Neural cell (in vitro differentiated cells): ENCODE results near the gene PEX6. TPM values are rescaled to one million over a fixed set of nuclear protein-coding genes. Genes with fewer than 3 reads are reported as not detected.

ENCODE experiments used
- H2AFZ ChIP-seq: fragments of 200-600, 300-800 bp; sonication (generic), shearing (Covaris generic); 2 replicates; pipeline ENCODE4 v1.6.0; 2014; ENCODE audit warnings: low read depth, mild to moderate bottlenecking, antibody characterized with exemption, low read length, moderate library complexity
- H3F3A ChIP-seq: fragments of 200-600 bp; shearing (Covaris generic); 2 replicates; pipeline ENCODE4 v1.6.1; 2016; ENCODE audit warnings: mild to moderate bottlenecking, moderate library complexity, mixed read lengths, antibody characterized with exemption, low read length; ENCODE audit not compliant: insufficient read depth, poor library complexity, severe bottlenecking
- H3K27ac ChIP-seq: fragments of 200-600, 300-800 bp; sonication (generic), shearing (Covaris generic); 2 replicates; pipeline ENCODE4 v1.5.1; 2014; ENCODE audit warnings: mild to moderate bottlenecking, low read length, moderate library complexity
- H3K27me3 ChIP-seq: fragments of 300-800, 200-600 bp; sonication (generic), shearing (Covaris generic); 2 replicates; pipeline ENCODE4 v1.6.0; 2014; ENCODE audit warnings: mild to moderate bottlenecking, low read depth, low read length, moderate library complexity; ENCODE audit not compliant: insufficient read depth
- H3K36me3 ChIP-seq: fragments of 300-800, 200-600 bp; sonication (generic), shearing (Covaris generic); 2 replicates; pipeline ENCODE4 v1.5.1; 2014; ENCODE audit warnings: mild to moderate bottlenecking, antibody characterized with exemption, low read length, moderate library complexity; ENCODE audit not compliant: insufficient read depth
- H3K4me2 ChIP-seq: fragments of 300-800, 200-600 bp; sonication (generic), shearing (Covaris generic); 2 replicates; pipeline ENCODE4 v1.6.0; 2014; ENCODE audit warnings: mild to moderate bottlenecking, low read length
- H3K4me3 ChIP-seq: fragments of 300-800, 200-600 bp; sonication (generic), shearing (Covaris generic); 2 replicates; pipeline ENCODE4 v1.5.1; 2014; ENCODE audit warnings: mild to moderate bottlenecking, low read length, moderate library complexity
- H3K79me2 ChIP-seq: fragments of 200-600 bp; shearing (Covaris generic); replicated peaks from 2 replicates; pipeline ENCODE4 v1.6.0; 2014; ENCODE audit warnings: mild to moderate bottlenecking, low read length, moderate library complexity; ENCODE audit not compliant: insufficient read depth
- H3K9ac ChIP-seq: fragments of 300-800, 200-600 bp; sonication (generic), shearing (Covaris generic); 2 replicates; pipeline ENCODE4 v1.6.1; 2016; ENCODE audit warnings: mild to moderate bottlenecking, low read length, mixed read lengths
- H3K9me2 ChIP-seq: fragments of 200-600 bp; shearing (Covaris generic); 2 replicates; pipeline ENCODE4 v1.6.1; 2016; ENCODE audit warnings: mild to moderate bottlenecking, low read length, mixed read lengths; ENCODE audit not compliant: insufficient read depth
- H3K9me3 ChIP-seq: fragments of 200-600, 300-800 bp; sonication (generic), shearing (Covaris generic); 2 replicates; pipeline ENCODE4 v1.6.1; 2016; ENCODE audit warnings: mild to moderate bottlenecking, mixed run types, low read length, moderate library complexity, mixed read lengths
- H4K20me1 ChIP-seq: fragments of 200-600 bp; shearing (Covaris generic); 2 replicates; pipeline ENCODE4 v1.6.1; 2016; ENCODE audit warnings: mild to moderate bottlenecking, mixed run types; ENCODE audit not compliant: insufficient read depth
- CTCF ChIP-seq: fragments of 450-650 bp; IDR thresholded peaks from 2 replicates; pipeline ENCODE4 v1.5.1; 2014; ENCODE audit warnings: antibody characterized with exemption, mild to moderate bottlenecking, moderate library complexity; ENCODE audit not compliant: poor library complexity, severe bottlenecking
- EP300 ChIP-seq: fragments of 450-650 bp; conservative IDR thresholded peaks from 2 replicates; pipeline ENCODE4 v1.6.1; 2014; ENCODE audit warnings: antibody characterized with exemption, mild to moderate bottlenecking, moderate library complexity; ENCODE audit not compliant: poor library complexity, severe bottlenecking
- EZH2 ChIP-seq: fragments of 200-600, 300-800 bp; shearing (Covaris generic), sonication (generic); IDR thresholded peaks from 2 replicates; pipeline ENCODE4 v1.6.1; 2014; ENCODE audit warnings: antibody characterized with exemption, low read length, borderline replicate concordance, mild to moderate bottlenecking; ENCODE audit not compliant: insufficient read depth, poor library complexity, severe bottlenecking
- MXI1 ChIP-seq: fragments of 450-650 bp; conservative IDR thresholded peaks from 2 replicates; pipeline ENCODE4 v1.6.1; 2014; ENCODE audit warnings: antibody characterized with exemption, mild to moderate bottlenecking; ENCODE audit not compliant: poor library complexity, severe bottlenecking
- POLR2AphosphoS5 ChIP-seq: IDR thresholded peaks from 2 replicates; pipeline ENCODE4 v1.6.1; 2012
- RAD21 ChIP-seq: fragments of 450-650 bp; conservative IDR thresholded peaks from 2 replicates; pipeline ENCODE4 v1.6.1; 2014; ENCODE audit warnings: antibody characterized with exemption, mild to moderate bottlenecking, moderate library complexity
- REST ChIP-seq: IDR thresholded peaks from 2 replicates; pipeline ENCODE4 v1.6.1; 2012; ENCODE audit warnings: borderline replicate concordance
- SMC3 ChIP-seq: fragments of 450-650 bp; conservative IDR thresholded peaks from 2 replicates; pipeline ENCODE4 v1.6.1; 2014; ENCODE audit warnings: antibody characterized with exemption, mild to moderate bottlenecking, moderate library complexity; ENCODE audit not compliant: poor library complexity
- TAF1 ChIP-seq: IDR thresholded peaks from 2 replicates; pipeline ENCODE4 v1.6.1; 2012; ENCODE audit warnings: low read depth
- polyA plus RNA-seq: library from polyadenylated mRNA; depleted of rRNA; stranded (reverse); fragments of >200 nt; gene quantifications from 2 replicates; pipeline ENCODE4 v1.2.3, GENCODE V29; 2014

The PEX6 gene
- polyA plus RNA-seq, 1 donor from 2014 or later = 20.4 TPM

- TF ChIP-seq REST = no peak
- TF ChIP-seq CTCF = no peak
- no peak for TF ChIP-seq TAF1
- no peak for TF ChIP-seq EZH2
- TF ChIP-seq MXI1 = no peak
- TF ChIP-seq POLR2AphosphoS5 = no peak
- TF ChIP-seq RAD21 = no peak
- TF ChIP-seq SMC3 = no peak
- TF ChIP-seq EP300 = no peak
- Histone ChIP-seq H3K9ac (peak overlapping the region; percentile 89), H2AFZ (peak overlapping the region; percentile 45), H3F3A (no peaks in the 10 kb centered on the region), H3K4me2 (peak overlapping the region; percentile 80), H3K4me3 (peak overlapping the region; percentile 86), H3K27me3 (no peaks in the 10 kb centered on the region), H4K20me1 (no peaks in the 10 kb centered on the region), H3K79me2 (peaks cover 16% of the 10 kb centered on the region), H3K9me3 (no peaks in the 10 kb centered on the region), H3K9me2 (no peaks in the 10 kb centered on the region), H3K27ac (peak overlapping the region; percentile 84), H3K36me3 (no peaks in the 10 kb centered on the region)
Observed at GRCh38 chr6:43020847-43021246, 41.9 kb upstream of the PEX6 start.

- no peaks in the 10 kb centered on the region for H3K9me2 ChIP-seq
- no peaks in the 10 kb centered on the region for H4K20me1 ChIP-seq
- no peaks in the 10 kb centered on the region for H3K9me3 ChIP-seq
- H3F3A ChIP-seq = no peaks in the 10 kb centered on the region
- no peak overlapping the region for H2AFZ ChIP-seq
- no peak for TF ChIP-seq CTCF
- TF ChIP-seq EZH2 = no peak
- no peak for TF ChIP-seq MXI1
- no peak for TF ChIP-seq RAD21
- TF ChIP-seq EP300 = no peak
- TF ChIP-seq SMC3 = no peak
- H3K27ac ChIP-seq = no peak overlapping the region
- H3K36me3 ChIP-seq = no peaks in the 10 kb centered on the region
- H3K27me3 ChIP-seq = no peaks in the 10 kb centered on the region
- no peak overlapping the region for H3K4me3 ChIP-seq
- H3K9ac ChIP-seq = no peak overlapping the region
- H3K4me2 ChIP-seq = no peak overlapping the region
- H3K79me2 ChIP-seq = peaks cover 23% of the 10 kb centered on the region
Observed at GRCh38 chr6:43020052-43020705, 41.2 kb upstream of the PEX6 start.
